Neural progenitor cell (in vitro differentiated cells): ENCODE data around the gene ATXN7L1. TPM values are rescaled to one million over a fixed set of nuclear protein-coding genes. Genes with fewer than 3 reads are reported as not detected.

Source experiments
- DNase-seq: peaks from one replicate; pipeline ENCODE4 v3.0.0-alpha.2; 2016; ENCODE audit warnings: low spot score
- H2AFZ ChIP-seq: fragments of 200-600 bp; sonication (generic); replicated peaks from 2 replicates; pipeline ENCODE4 v1.6.1; 2016; ENCODE audit warnings: antibody characterized with exemption
- H3F3A ChIP-seq: fragments of 200-600 bp; sonication (generic); 2 replicates; pipeline ENCODE4 v1.6.1; 2016; ENCODE audit warnings: antibody characterized with exemption, low read depth
- H3K27ac ChIP-seq: fragments of 200-600 bp; sonication (generic); 2 replicates; pipeline ENCODE4 v1.5.1; 2016; ENCODE audit warnings: mild to moderate bottlenecking
- H3K27me3 ChIP-seq: fragments of 200-600 bp; sonication (generic); 2 replicates; pipeline ENCODE4 v1.6.1; 2016; ENCODE audit warnings: mild to moderate bottlenecking, moderate library complexity
- H3K36me3 ChIP-seq: fragments of 200-600 bp; sonication (generic); 2 replicates; pipeline ENCODE4 v1.5.1; 2016
- H3K4me1 ChIP-seq: fragments of 200-600 bp; sonication (generic); 2 replicates; pipeline ENCODE4 v1.6.1; 2016; ENCODE audit warnings: mixed run types
- H3K4me2 ChIP-seq: fragments of 200-600 bp; sonication (generic); 2 replicates; pipeline ENCODE4 v1.6.1; 2016
- H3K4me3 ChIP-seq: fragments of 200-600 bp; sonication (generic); 2 replicates; pipeline ENCODE4 v1.5.1; 2016
- H3K79me2 ChIP-seq: fragments of 200-600 bp; sonication (generic); 2 replicates; pipeline ENCODE4 v1.6.1; 2016; ENCODE audit warnings: low read depth
- H3K9ac ChIP-seq: fragments of 200-600 bp; sonication (generic); 2 replicates; pipeline ENCODE4 v1.6.1; 2016
- H3K9me3 ChIP-seq: fragments of 200-600 bp; sonication (generic); 2 replicates; pipeline ENCODE4 v1.5.1; 2016; ENCODE audit warnings: low read depth
- H4K20me1 ChIP-seq: fragments of 200-600 bp; sonication (generic); 2 replicates; pipeline ENCODE4 v1.6.1; 2016; ENCODE audit warnings: low read depth
- H3K27ac Mint-ChIP-seq: 3 replicates; pipeline ENCODE4 v1.8.0; 2021; ENCODE audit warnings: mixed read lengths
- H3K27me3 Mint-ChIP-seq: 2 replicates; pipeline ENCODE4 v1.8.0; 2022; ENCODE audit warnings: low read depth, mild to moderate bottlenecking, inconsistent platforms, moderate library complexity, mixed read lengths; ENCODE audit not compliant: insufficient read depth
- H3K36me3 Mint-ChIP-seq: 3 replicates; pipeline ENCODE4 v1.8.0; 2021; ENCODE audit warnings: mixed read lengths
- H3K4me1 Mint-ChIP-seq: 3 replicates; pipeline ENCODE4 v1.8.0; 2021; ENCODE audit warnings: mixed read lengths
- H3K4me3 Mint-ChIP-seq: 3 replicates; pipeline ENCODE4 v1.8.0; 2021; ENCODE audit warnings: mild to moderate bottlenecking, moderate library complexity, mixed read lengths
- H3K9me3 Mint-ChIP-seq: 3 replicates; pipeline ENCODE4 v1.8.0; 2020; ENCODE audit warnings: mixed read lengths
- CTCF ChIP-seq: fragments of 200-600 bp; sonication (generic); IDR thresholded peaks from 2 replicates; pipeline ENCODE4 v1.5.1; 2017; ENCODE audit warnings: antibody characterized with exemption, mild to moderate bottlenecking
- EZH2 ChIP-seq: fragments of 200-600 bp; sonication (generic); IDR thresholded peaks from 2 replicates; pipeline ENCODE4 v1.6.1; 2017; ENCODE audit warnings: antibody characterized with exemption, mild to moderate bottlenecking, moderate library complexity
- EZH2phosphoT487 ChIP-seq: fragments of 200-600 bp; sonication (generic); IDR thresholded peaks from 2 replicates; pipeline ENCODE4 v1.6.1; 2017; ENCODE audit warnings: antibody characterized with exemption
- total RNA-seq: library from RNA; depleted of rRNA; stranded (reverse); fragments of >200 nt; gene quantifications from 2 replicates; pipeline ENCODE4 v1.2.3, GENCODE V29; 2015; ENCODE audit warnings: low replicate concordance

ATXN7L1 gene
- total RNA-seq, 1 donor from 2014 or later, result 5.9 TPM

- Histone ChIP-seq H3K9me3 (peaks cover 18% of the 10 kb centered on the region), H3K4me3 (no peak overlapping the region), H2AFZ (no peak overlapping the region), H3K36me3 (no peaks in the 10 kb centered on the region), H3K4me1 (no peaks in the 10 kb centered on the region), H3K9ac (no peak overlapping the region), H3K79me2 (no peaks in the 10 kb centered on the region), H3F3A (no peaks in the 10 kb centered on the region), H3K27ac (no peak overlapping the region), H4K20me1 (no peaks in the 10 kb centered on the region), H3K27me3 (no peaks in the 10 kb centered on the region), H3K4me2 (no peak overlapping the region)
- H3K4me1 Mint-ChIP-seq, result no peaks in the 10 kb centered on the region
- no peak for TF ChIP-seq CTCF
- no peak for TF ChIP-seq EZH2
- no peak for TF ChIP-seq EZH2phosphoT487
- DNase-seq, result no peak
- H3K9me3 Mint-ChIP-seq, result peaks cover 36% of the 10 kb centered on the region
- H3K4me3 Mint-ChIP-seq, result no peak overlapping the region
- peaks cover 5% of the 10 kb centered on the region for H3K27me3 Mint-ChIP-seq
- H3K36me3 Mint-ChIP-seq, result peaks cover 30% of the 10 kb centered on the region
- H3K27ac Mint-ChIP-seq, result no peak overlapping the region
Observed at GRCh38 chr7:105707967-105708762, 168.2 kb downstream of the ATXN7L1 start.

- no peak overlapping the region for H2AFZ ChIP-seq
- H3K27ac Mint-ChIP-seq, result no peak overlapping the region
- H3K27me3 Mint-ChIP-seq, result peaks cover 4% of the 10 kb centered on the region
- TF ChIP-seq EZH2phosphoT487 (no peak), CTCF (no peak), EZH2 (no peak)
- H3K9me3 ChIP-seq, result peaks cover 18% of the 10 kb centered on the region
- no peak for DNase-seq
- no peaks in the 10 kb centered on the region for H3K4me1 ChIP-seq
- no peaks in the 10 kb centered on the region for H3K27me3 ChIP-seq
- no peaks in the 10 kb centered on the region for H3K79me2 ChIP-seq
- H3K4me1 Mint-ChIP-seq, result no peaks in the 10 kb centered on the region
- H4K20me1 ChIP-seq, result no peaks in the 10 kb centered on the region
- H3K9ac ChIP-seq, result no peak overlapping the region
- peaks cover 29% of the 10 kb centered on the region for H3K9me3 Mint-ChIP-seq
- no peak overlapping the region for H3K27ac ChIP-seq
- no peak overlapping the region for H3K4me3 Mint-ChIP-seq
- no peaks in the 10 kb centered on the region for H3F3A ChIP-seq
- no peak overlapping the region for H3K4me2 ChIP-seq
- no peaks in the 10 kb centered on the region for H3K36me3 ChIP-seq
- peaks cover 25% of the 10 kb centered on the region for H3K36me3 Mint-ChIP-seq
- no peak overlapping the region for H3K4me3 ChIP-seq
Observed at GRCh38 chr7:105707381-105707780, 169.0 kb downstream of the ATXN7L1 start.

DNA sequence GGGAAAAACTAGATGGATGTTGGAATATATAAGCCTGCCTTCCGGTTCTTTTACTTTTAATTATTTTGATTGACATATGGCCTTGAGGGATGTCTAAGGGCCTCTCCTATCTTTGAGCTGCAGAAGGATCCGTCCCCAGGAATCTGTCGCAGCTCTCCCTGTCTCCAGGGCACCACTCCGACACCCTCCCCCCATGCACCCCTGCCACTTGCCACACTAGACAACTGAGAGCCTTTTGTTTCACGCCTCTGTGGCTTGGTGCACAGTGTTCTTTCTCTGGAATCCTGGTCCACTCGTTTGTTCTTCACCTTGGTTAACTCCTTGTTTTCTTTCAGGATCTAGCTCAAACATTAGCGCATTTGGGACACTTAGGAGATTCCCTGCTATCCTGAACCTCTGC is 171.0 kb downstream of the ATXN7L1 start:
- Histone ChIP-seq H2AFZ (no peak overlapping the region), H3K9me3 (no peaks in the 10 kb centered on the region), H3K36me3 (no peaks in the 10 kb centered on the region), H3K4me1 (no peaks in the 10 kb centered on the region), H3K79me2 (no peaks in the 10 kb centered on the region), H3K4me3 (no peak overlapping the region), H3K27me3 (no peaks in the 10 kb centered on the region), H3K9ac (no peak overlapping the region), H3K4me2 (no peak overlapping the region), H3F3A (no peaks in the 10 kb centered on the region), H3K27ac (no peak overlapping the region), H4K20me1 (no peaks in the 10 kb centered on the region)
- TF ChIP-seq EZH2phosphoT487 (no peak), EZH2 (no peak), CTCF (no peak)
- H3K4me1 Mint-ChIP-seq, result no peaks in the 10 kb centered on the region
- no peak for DNase-seq
- H3K9me3 Mint-ChIP-seq, result peaks cover 10% of the 10 kb centered on the region
- peak overlapping the region; percentile 39 for H3K27ac Mint-ChIP-seq
- H3K27me3 Mint-ChIP-seq, result peaks cover 2% of the 10 kb centered on the region
- peaks cover 17% of the 10 kb centered on the region for H3K36me3 Mint-ChIP-seq
- no peak overlapping the region for H3K4me3 Mint-ChIP-seq
